Measurements from ENCODE around the gene TPM1. TPM values are rescaled to one million over a fixed set of nuclear protein-coding genes. Genes with fewer than 3 reads are reported as not detected.
A peak's percentile ranks its signal among the peaks of the same experiment; 100 is the strongest.

Gene TPM1
- total and polyA plus RNA-seq, 10 of the 15 experiments (the other 5 are each of a cell fraction or from before 2014, with no cell fraction given): 0.43 to 10.0 (median 2.4) TPM

DNA sequence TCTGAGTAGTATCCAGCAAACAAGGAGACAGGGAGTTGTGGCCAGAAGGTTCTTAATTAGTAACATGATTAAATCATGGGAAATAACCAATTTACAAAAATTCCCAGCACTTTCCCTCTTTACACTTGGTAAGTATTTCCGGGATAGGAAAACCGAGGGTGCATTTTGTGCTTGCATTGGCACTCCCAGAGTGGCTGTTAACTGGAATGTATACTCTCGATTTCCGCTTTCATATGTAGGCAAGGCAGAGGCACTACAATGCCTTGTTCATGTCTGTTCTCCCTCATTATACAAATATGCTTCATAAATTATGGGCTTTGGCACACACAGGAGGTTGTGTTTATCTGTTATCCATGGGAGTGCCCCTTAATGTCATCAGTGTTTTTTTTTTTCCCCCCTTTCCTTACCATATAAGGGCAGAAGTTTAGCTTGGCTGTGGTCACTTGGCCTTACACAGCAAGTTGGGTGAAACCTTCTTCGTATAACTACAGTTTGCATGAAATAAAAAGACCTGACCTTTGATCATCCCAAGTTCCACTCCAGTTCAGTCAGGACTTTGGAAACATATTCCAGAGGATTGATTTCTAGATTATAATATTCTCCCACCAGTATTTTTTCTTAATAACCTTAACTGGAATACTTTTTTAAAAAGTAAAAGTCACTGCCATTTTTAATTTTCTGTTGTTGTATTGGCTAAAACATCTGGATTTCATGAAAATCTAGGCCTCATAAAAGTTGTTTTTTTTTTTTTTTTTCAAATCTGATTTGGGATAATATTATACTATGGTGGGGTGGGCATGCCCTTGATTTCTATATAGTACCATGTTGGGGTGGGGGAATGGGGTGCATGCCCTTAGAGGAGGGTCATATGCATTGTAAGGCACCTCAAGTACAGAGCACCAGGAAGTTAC, 8.9 kb downstream of the TPM1 start:
- ATAC-seq (no peak), DNase-seq (ENCODE audit: low read depth, low spot score) (no peak), FAIRE-seq (no peak)
- Histone ChIP-seq H3K4me3 (no peak overlapping the region), H3K4me2 (ENCODE audit: control insufficient read depth, insufficient read depth) (no peak overlapping the region), H2AFZ (ENCODE audit: control insufficient read depth, low read depth, low read length) (no peak overlapping the region), H3K27me3 (replicated peaks in 1 of 2; ENCODE audit: control insufficient read depth in 2 of 2, insufficient read depth in 2 of 2, low read length in 1 of 2) (peaks cover 0 to 6% of the 10 kb centered on the region in 2 experiments; a peak in 1 of 4 replicates), H3K79me2 (ENCODE audit: control insufficient read depth, insufficient read depth, low read length) (no peaks in the 10 kb centered on the region), H3K4me1 (ENCODE audit: control insufficient read depth, insufficient read depth, low read length) (peaks cover 6% of the 10 kb centered on the region; the same call in 1 of the 2 replicates), H3K9ac (ENCODE audit: control insufficient read depth, insufficient read depth, low read length) (no peak overlapping the region), H3K27ac (ENCODE audit: control insufficient read depth, insufficient read depth) (no peak overlapping the region), H3K36me3 (ENCODE audit: control insufficient read depth in 2 of 2, insufficient read depth in 2 of 2, low read length in 1 of 2) (no peaks in the 10 kb centered on the region), H3K9me3 (replicated peaks; ENCODE audit: control insufficient read depth, insufficient read depth, low read length) (no peaks in the 10 kb centered on the region), H4K20me1 (ENCODE audit: control insufficient read depth, insufficient read depth) (no peaks in the 10 kb centered on the region)
- in situ Hi-C loops (cut with MboI) (no loop called here), intact Hi-C loops (cut with micrococcal nuclease; ENCODE audit: unreplicated experiment) (no loop called here)
- ChIA-PET POLR2A (no interaction called here), CTCF (interaction anchor here (0.9 to 7.4 kb wide), 3 partner anchors 14 to 311 kb away, joined by 3 to 107 read pairs (median 68); no protein-coding TSS in a partner anchor), SMC1A (ENCODE audit: uncharacterized antibody, unreplicated experiment) (no interaction called here), RAD21 (ENCODE audit: unreplicated experiment) (no interaction called here)
- WGBS (ENCODE audit: insufficient coverage, insufficient replicate concordance, low lambda C conversion rate, missing lambda C conversion rate): 75% methylated on average over 5 of the region's 5 CpGs
- no TSS peak for BruUV-seq (replicated peaks)
- 0 out of 4 replicates have a peak, but pooled peaks of 1 of the 2 experiments have one; percentile 13 for TF ChIP-seq SRF (IDR thresholded peaks at IDR 0.05; ENCODE audit: low read depth in 2 of 2, low read length in 2 of 2)
- TF ChIP-seq, protein P1, sequence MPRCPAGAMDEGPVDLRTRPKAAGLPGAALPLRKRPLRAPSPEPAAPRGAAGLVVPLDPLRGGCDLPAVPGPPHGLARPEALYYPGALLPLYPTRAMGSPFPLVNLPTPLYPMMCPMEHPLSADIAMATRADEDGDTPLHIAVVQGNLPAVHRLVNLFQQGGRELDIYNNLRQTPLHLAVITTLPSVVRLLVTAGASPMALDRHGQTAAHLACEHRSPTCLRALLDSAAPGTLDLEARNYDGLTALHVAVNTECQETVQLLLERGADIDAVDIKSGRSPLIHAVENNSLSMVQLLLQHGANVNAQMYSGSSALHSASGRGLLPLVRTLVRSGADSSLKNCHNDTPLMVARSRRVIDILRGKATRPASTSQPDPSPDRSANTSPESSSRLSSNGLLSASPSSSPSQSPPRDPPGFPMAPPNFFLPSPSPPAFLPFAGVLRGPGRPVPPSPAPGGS (IDR thresholded peaks at IDR 0.05; ENCODE audit: borderline replicate concordance, insufficient read depth, low read depth, low read length, poor library complexity, severe bottlenecking): no peak

Data from GM12878 (cell line).